ENCODE data around the gene LRRC58. TPM values are rescaled to one million over a fixed set of nuclear protein-coding genes. Genes with fewer than 3 reads are reported as not detected.

Gene LRRC58
- total RNA-seq, 1 experiment from 2014 or later, result 29.5 TPM

- no peak for ATAC-seq
- no peak for TF ChIP-seq REST (IDR thresholded peaks at IDR 0.05; ENCODE audit: insufficient read depth in 1 of 2, low read depth in 2 of 2, low read length in 1 of 2)
- TF ChIP-seq CTCF (IDR thresholded peaks at IDR 0.05), result no peak
- no peak for TF ChIP-seq SIN3A (IDR thresholded peaks at IDR 0.05; ENCODE audit: borderline replicate concordance, insufficient read depth, low read depth, low read length)
- no peak for TF ChIP-seq TCF7L2 (IDR thresholded peaks at IDR 0.05; ENCODE audit: low read depth, low read length)
- TF ChIP-seq POLR2AphosphoS5 (IDR thresholded peaks at IDR 0.05; ENCODE audit: low read depth, low read length), result no peak
- intact Hi-C loops (cut with micrococcal nuclease; ENCODE audit: unreplicated experiment), result no loop called here
These were observed 45.2 kb upstream of the LRRC58 start for GRCh38 chr3:120394347-120394746.

DNA sequence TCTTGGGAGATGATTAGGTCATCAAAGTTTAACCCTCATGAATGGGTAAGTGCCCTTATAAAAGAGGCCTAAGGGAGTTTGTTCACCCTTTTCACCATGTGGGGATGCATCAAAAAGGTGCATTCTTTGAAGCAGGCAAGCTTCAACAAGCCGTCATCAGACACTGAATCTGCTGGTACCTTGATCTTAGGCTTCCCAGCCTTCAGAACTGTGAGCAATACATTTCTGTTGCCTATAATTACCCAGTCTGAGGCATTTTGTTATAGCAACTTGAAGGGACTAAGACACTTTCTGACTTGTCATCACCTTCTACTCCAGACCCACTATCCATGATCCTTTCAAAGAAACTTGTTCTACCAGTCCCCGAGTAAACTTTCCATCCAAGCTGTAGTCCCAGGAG is 44.6 kb upstream of the LRRC58 start:
- ChIA-PET CTCF (no interaction called here), POLR2A (no interaction called here)
- no TSS peak for BruUV-seq (replicated peaks)
- Histone ChIP-seq H3K27me3 (ENCODE audit: control insufficient read depth, insufficient read depth, low read length) (peaks cover 26% of the 10 kb centered on the region), H3K27ac (ENCODE audit: low read length) (no peak overlapping the region), H3K9me3 (ENCODE audit: control insufficient read depth, insufficient read depth, low read depth, low read length) (no peaks in the 10 kb centered on the region), H3K36me3 (ENCODE audit: control insufficient read depth, insufficient read depth, low read length) (no peaks in the 10 kb centered on the region), H3K4me3 (ENCODE audit: low read depth in 2 of 2, low read length in 2 of 2) (no peak overlapping the region), H3K4me1 (ENCODE audit: control insufficient read depth, insufficient read depth, low read length) (no peaks in the 10 kb centered on the region)
- in situ Hi-C loops (cut with HindIII; ENCODE audit: low pct_unique_long_range_greater_than_20kb, low sequenced_read_pairs) (no loop called here), intact Hi-C loops (cut with micrococcal nuclease; ENCODE audit: unreplicated experiment) (no loop called here)
- ATAC-seq (no peak), DNase-seq (ENCODE audit: low read depth, low spot score) (no peak)
- TF ChIP-seq SIN3A (IDR thresholded peaks at IDR 0.05; ENCODE audit: borderline replicate concordance, insufficient read depth, low read depth, low read length) (no peak), CTCF (IDR thresholded peaks at IDR 0.05) (no peak), TCF7L2 (IDR thresholded peaks at IDR 0.05; ENCODE audit: low read depth, low read length) (no peak), REST (IDR thresholded peaks at IDR 0.05; ENCODE audit: insufficient read depth in 1 of 2, low read depth in 2 of 2, low read length in 1 of 2) (no peak), POLR2AphosphoS5 (IDR thresholded peaks at IDR 0.05; ENCODE audit: low read depth, low read length) (no peak)

More at GRCh38 chr3:120394347-120394746, 45.2 kb upstream of the LRRC58 start:
- CTCF ChIA-PET, result no interaction called here
- Histone ChIP-seq H3K9me3 (ENCODE audit: control insufficient read depth, insufficient read depth, low read depth, low read length) (no peaks in the 10 kb centered on the region), H3K36me3 (ENCODE audit: control insufficient read depth, insufficient read depth, low read length) (no peaks in the 10 kb centered on the region), H3K4me3 (ENCODE audit: low read depth in 2 of 2, low read length in 2 of 2) (no peak overlapping the region), H3K4me1 (ENCODE audit: control insufficient read depth, insufficient read depth, low read length) (no peaks in the 10 kb centered on the region), H3K27me3 (ENCODE audit: control insufficient read depth, insufficient read depth, low read length) (peaks cover 26% of the 10 kb centered on the region), H3K27ac (ENCODE audit: low read length) (no peak overlapping the region)
- no TSS peak for BruUV-seq (replicated peaks)
- POLR2A ChIA-PET, result no interaction called here
- DNase-seq (ENCODE audit: low read depth, low spot score), result no peak
- in situ Hi-C loops (cut with HindIII; ENCODE audit: low pct_unique_long_range_greater_than_20kb, low sequenced_read_pairs), result no loop called here
